ENCODE data around the gene CD40.

DNA sequence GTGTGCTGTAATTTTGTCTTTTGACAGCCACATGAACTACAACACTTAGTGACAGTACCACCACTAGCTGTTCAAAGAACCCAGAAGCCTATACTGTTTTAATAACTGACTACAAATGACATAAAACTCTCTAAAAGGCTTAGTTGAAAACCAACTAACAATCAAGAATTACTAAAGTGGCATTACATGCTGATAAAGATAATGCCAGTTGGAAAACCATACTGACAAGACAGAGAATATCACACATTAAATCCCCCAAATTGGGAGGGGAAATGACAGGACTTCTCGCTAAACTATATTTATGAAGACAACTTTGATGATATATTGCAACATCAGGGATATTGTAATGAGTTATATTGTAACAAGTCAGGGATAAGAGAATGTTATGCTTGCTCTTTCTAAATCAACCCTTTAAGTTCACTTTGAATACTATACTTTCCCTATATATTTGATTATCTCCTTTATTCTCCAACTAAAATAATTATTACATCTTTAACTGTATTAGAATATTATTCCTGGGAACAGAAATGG is 34.5 kb upstream of the CD40 start:
- TF ChIP-seq, protein P1, sequence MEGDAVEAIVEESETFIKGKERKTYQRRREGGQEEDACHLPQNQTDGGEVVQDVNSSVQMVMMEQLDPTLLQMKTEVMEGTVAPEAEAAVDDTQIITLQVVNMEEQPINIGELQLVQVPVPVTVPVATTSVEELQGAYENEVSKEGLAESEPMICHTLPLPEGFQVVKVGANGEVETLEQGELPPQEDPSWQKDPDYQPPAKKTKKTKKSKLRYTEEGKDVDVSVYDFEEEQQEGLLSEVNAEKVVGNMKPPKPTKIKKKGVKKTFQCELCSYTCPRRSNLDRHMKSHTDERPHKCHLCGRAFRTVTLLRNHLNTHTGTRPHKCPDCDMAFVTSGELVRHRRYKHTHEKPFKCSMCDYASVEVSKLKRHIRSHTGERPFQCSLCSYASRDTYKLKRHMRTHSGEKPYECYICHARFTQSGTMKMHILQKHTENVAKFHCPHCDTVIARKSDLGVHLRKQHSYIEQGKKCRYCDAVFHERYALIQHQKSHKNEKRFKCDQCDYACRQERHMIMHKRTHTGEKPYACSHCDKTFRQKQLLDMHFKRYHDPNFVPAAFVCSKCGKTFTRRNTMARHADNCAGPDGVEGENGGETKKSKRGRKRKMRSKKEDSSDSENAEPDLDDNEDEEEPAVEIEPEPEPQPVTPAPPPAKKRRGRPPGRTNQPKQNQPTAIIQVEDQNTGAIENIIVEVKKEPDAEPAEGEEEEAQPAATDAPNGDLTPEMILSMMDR (IDR thresholded peaks at IDR 0.05): no peak
- no peak for TF ChIP-seq POLR2AphosphoS5 (IDR thresholded peaks at IDR 0.05; ENCODE audit: low read depth, low read length)
- no peak for TF ChIP-seq SIN3A (IDR thresholded peaks at IDR 0.05; ENCODE audit: borderline replicate concordance, insufficient read depth, low read depth, low read length)
